Subcutaneous abdominal adipose tissue (tissue), 5 donors: ENCODE results near the gene RASSF3.
A peak's percentile ranks its signal among the peaks of the same experiment; 100 is the strongest.

Experiments
- H3K27ac ChIP-seq: one replicate; pipeline ENCODE4 v1.7.0; 2013; ENCODE audit warnings: low read depth, mild to moderate bottlenecking, inconsistent platforms, low read length, moderate library complexity
- H3K27me3 ChIP-seq, 5 donors: one replicate each; pipeline ENCODE4 v1.7.0; 2013; ENCODE audit warnings: low read length in 5 of 5, inconsistent platforms in 1 of 5; ENCODE audit not compliant: control insufficient read depth in 5 of 5, insufficient read depth in 4 of 5
- H3K36me3 ChIP-seq, 5 donors: one replicate each; pipeline ENCODE4 v1.7.0; 2013; ENCODE audit warnings: low read length in 5 of 5; ENCODE audit not compliant: control insufficient read depth in 5 of 5, insufficient read depth in 5 of 5
- H3K4me1 ChIP-seq, 5 donors: one replicate each; pipeline ENCODE4 v1.7.0; 2013; ENCODE audit warnings: low read length in 5 of 5, mild to moderate bottlenecking in 3 of 5, moderate library complexity in 1 of 5; ENCODE audit not compliant: control insufficient read depth in 5 of 5, insufficient read depth in 5 of 5
- H3K4me3 ChIP-seq, 5 donors: one replicate each; pipeline ENCODE4 v1.7.0; 2013; ENCODE audit warnings: low read length in 5 of 5, low read depth in 1 of 5
- H3K9ac ChIP-seq, 5 donors: one replicate each; pipeline ENCODE4 v1.7.0; 2013; ENCODE audit warnings: low read length in 5 of 5, mild to moderate bottlenecking in 4 of 5, moderate library complexity in 3 of 5
- H3K9me3 ChIP-seq, 5 donors: one replicate each; pipeline ENCODE4 v1.7.0; 2013; ENCODE audit warnings: low read length in 5 of 5; ENCODE audit not compliant: control insufficient read depth in 5 of 5
- donor health status: healthy.
- donor health status: healthy.
- donor health status: healthy.
- donor health status: healthy.
- donor health status: healthy.

RASSF3 gene

GRCh38 chr12:64745259-64745807 lies 135.0 kb downstream of the RASSF3 start:
- Histone ChIP-seq H3K9ac (no peak overlapping the region), H3K9me3 (no peaks in the 10 kb centered on the region), H3K4me3 (no peak overlapping the region), H3K36me3 (peaks cover 37 to 68% (median 61%) of the 10 kb centered on the region in 5 donors), H3K27ac (no peak overlapping the region), H3K4me1 (peaks cover 0 to 28% (median 19%) of the 10 kb centered on the region in 5 donors), H3K27me3 (no peaks in the 10 kb centered on the region)

GRCh38 chr12:64745980-64746379 lies 135.7 kb downstream of the RASSF3 start:
- Histone ChIP-seq H3K9ac (peak overlapping the region in 1 of 5 donors; percentile 17), H3K27me3 (no peaks in the 10 kb centered on the region), H3K36me3 (peaks cover 39 to 69% (median 59%) of the 10 kb centered on the region in 5 donors), H3K9me3 (no peaks in the 10 kb centered on the region), H3K4me1 (peaks cover 0 to 24% (median 19%) of the 10 kb centered on the region in 5 donors), H3K4me3 (no peak overlapping the region), H3K27ac (no peak overlapping the region)

DNA sequence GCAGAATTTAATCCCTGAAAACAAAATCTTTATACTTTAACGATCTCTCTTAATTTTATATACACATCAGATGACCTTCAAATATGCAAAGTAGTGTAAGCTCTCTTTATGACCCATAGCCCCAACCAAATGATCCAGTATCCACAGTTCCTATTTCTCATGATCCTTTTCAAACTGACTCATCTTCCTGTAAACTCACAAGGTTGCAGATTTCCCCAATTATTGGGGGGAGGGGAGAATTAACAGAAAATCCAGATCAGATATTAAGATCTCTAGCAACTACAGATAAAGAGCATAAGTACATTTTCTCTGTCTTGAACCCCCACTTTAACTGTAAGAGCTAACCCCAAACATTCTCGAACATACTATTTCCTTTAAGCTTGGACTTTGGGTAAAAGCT lies 136.4 kb downstream of the RASSF3 start:
- Histone ChIP-seq H3K4me1 (peaks cover 0 to 24% (median 19%) of the 10 kb centered on the region in 5 donors), H3K27ac (peak overlapping the region; percentile 25)

More for the DNA sequence above, 136.4 kb downstream of the RASSF3 start:
- peaks cover 39 to 66% (median 53%) of the 10 kb centered on the region in 5 donors for H3K36me3 ChIP-seq
- no peaks in the 10 kb centered on the region for H3K9me3 ChIP-seq
- no peak overlapping the region for H3K4me3 ChIP-seq
- H3K9ac ChIP-seq = peak overlapping the region in 1 of 5 donors; percentile 19
- no peaks in the 10 kb centered on the region for H3K27me3 ChIP-seq
